ENCODE results near the gene LPP.

LPP gene

GRCh38 chr3:188472336-188472735 is 318.4 kb downstream of the LPP start:
- TF ChIP-seq ZFX (IDR thresholded peaks at IDR 0.05; ENCODE audit: borderline replicate concordance): no peak
- no peak for TF ChIP-seq CTCF (IDR thresholded peaks at IDR 0.05)

GRCh38 chr3:188473045-188473444 is 319.1 kb downstream of the LPP start:
- no peak overlapping the region for H3K27ac ChIP-seq
- TF ChIP-seq CTCF (IDR thresholded peaks at IDR 0.05) (no peak), ZFX (IDR thresholded peaks at IDR 0.05; ENCODE audit: borderline replicate concordance) (no peak)

More at GRCh38 chr3:188472336-188472735, 318.4 kb downstream of the LPP start:
- H3K27ac ChIP-seq: no peak overlapping the region

GRCh38 chr3:188473591-188474288 is 319.8 kb downstream of the LPP start:
- no peak for TF ChIP-seq CTCF (IDR thresholded peaks at IDR 0.05)
- no peak for TF ChIP-seq ZFX (IDR thresholded peaks at IDR 0.05; ENCODE audit: borderline replicate concordance)
- no peak overlapping the region for H3K27ac ChIP-seq

GRCh38 chr3:188476935-188477334 is 323.0 kb downstream of the LPP start:
- no peak for TF ChIP-seq CTCF (IDR thresholded peaks at IDR 0.05)
- no peak for TF ChIP-seq ZFX (IDR thresholded peaks at IDR 0.05; ENCODE audit: borderline replicate concordance)
- no peak overlapping the region for H3K27ac ChIP-seq

GRCh38 chr3:188480011-188480410 is 326.1 kb downstream of the LPP start:
- no peak overlapping the region for H3K27ac ChIP-seq
- TF ChIP-seq CTCF (IDR thresholded peaks at IDR 0.05): no peak

GRCh38 chr3:188482929-188483328 is 329.0 kb downstream of the LPP start:
- TF ChIP-seq ZFX (IDR thresholded peaks at IDR 0.05; ENCODE audit: borderline replicate concordance): no peak
- TF ChIP-seq CTCF (IDR thresholded peaks at IDR 0.05): no peak
- H3K27ac ChIP-seq: no peak overlapping the region

GRCh38 chr3:188486126-188486525 is 332.2 kb downstream of the LPP start:
- TF ChIP-seq ZFX (IDR thresholded peaks at IDR 0.05; ENCODE audit: borderline replicate concordance) (no peak), CTCF (IDR thresholded peaks at IDR 0.05) (no peak)
- H3K27ac ChIP-seq: no peak overlapping the region

Data from 22Rv1 (cell line).